OCI-LY7 (cell line): ENCODE data around the gene FAM20A.

ENCODE experiments used
- EZH2phosphoT487 ChIP-seq: fragments of 200-600 bp; sonication (generic); IDR thresholded peaks from 2 replicates; pipeline ENCODE4 v1.6.1; 2018; ENCODE audit warnings: low read depth, borderline replicate concordance, mild to moderate bottlenecking, mixed run types, antibody characterized with exemption, low read length, moderate library complexity, mixed read lengths
- TF ChIP-seq, protein P1 (sequence below): fragments of 200-600 bp; sonication (generic); conservative IDR thresholded peaks from 2 replicates; pipeline ENCODE4 v1.5.1; 2014; ENCODE audit warnings: mild to moderate bottlenecking, antibody characterized with exemption, low read length, moderate library complexity, mixed read lengths

DNA sequence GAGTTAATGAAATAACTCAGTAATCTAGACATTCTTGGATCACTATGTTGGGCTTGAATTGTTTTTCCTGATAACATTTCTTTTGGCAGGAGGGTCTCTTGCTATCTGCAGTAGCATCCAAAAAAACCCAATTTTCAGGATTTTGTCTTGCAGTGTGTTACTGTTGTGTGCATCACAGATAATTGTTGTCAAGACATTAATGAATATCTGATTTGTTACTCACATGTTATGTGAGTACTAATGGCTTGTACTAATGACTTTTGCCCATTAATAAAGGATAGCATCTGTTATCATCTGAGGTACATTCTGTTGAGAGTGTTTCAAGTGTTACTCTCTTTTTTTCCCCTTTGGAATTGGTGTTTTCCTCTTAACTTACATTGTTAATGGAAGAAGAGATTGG, 78.9 kb downstream of the FAM20A start:
- TF ChIP-seq, protein P1, sequence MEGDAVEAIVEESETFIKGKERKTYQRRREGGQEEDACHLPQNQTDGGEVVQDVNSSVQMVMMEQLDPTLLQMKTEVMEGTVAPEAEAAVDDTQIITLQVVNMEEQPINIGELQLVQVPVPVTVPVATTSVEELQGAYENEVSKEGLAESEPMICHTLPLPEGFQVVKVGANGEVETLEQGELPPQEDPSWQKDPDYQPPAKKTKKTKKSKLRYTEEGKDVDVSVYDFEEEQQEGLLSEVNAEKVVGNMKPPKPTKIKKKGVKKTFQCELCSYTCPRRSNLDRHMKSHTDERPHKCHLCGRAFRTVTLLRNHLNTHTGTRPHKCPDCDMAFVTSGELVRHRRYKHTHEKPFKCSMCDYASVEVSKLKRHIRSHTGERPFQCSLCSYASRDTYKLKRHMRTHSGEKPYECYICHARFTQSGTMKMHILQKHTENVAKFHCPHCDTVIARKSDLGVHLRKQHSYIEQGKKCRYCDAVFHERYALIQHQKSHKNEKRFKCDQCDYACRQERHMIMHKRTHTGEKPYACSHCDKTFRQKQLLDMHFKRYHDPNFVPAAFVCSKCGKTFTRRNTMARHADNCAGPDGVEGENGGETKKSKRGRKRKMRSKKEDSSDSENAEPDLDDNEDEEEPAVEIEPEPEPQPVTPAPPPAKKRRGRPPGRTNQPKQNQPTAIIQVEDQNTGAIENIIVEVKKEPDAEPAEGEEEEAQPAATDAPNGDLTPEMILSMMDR: no peak
- TF ChIP-seq EZH2phosphoT487: no peak
